Measurements from ENCODE around the gene HECTD2.

DNA sequence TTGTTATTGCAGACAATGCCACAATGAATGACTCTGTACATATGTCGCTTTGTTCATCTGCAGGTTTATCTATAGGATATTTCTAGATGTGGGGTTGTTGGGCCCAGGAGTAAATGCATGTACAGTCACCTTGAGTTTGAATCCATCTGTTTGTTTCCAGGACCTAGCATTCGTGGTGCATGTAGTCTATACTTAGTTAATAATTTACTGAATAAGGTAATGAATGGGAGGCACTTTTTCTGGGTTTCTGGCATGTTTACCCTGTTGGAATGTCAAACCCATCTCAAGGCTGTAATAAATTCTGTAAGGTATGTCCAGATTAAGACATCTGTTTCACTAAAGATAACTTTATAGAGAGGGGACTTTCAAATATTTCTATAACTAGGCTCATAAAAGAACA is 23.5 kb downstream of the HECTD2 start:
- no peak for TF ChIP-seq POLR2AphosphoS5 (IDR thresholded peaks at IDR 0.05; ENCODE audit: borderline replicate concordance, low read depth, low read length)
- no peak for TF ChIP-seq EZH2 (IDR thresholded peaks at IDR 0.05)
- no peak for TF ChIP-seq FOXP2 (optimal IDR thresholded peaks at IDR 0.05; ENCODE audit: control extremely low read depth, extremely low read length, insufficient read depth)
